HG03571 (cell line): ENCODE measurements around the gene C1QTNF12.
"Not testable (repeated sequence)": the region's sequence is repeated elsewhere in the genome, so short reads cannot be mapped to it uniquely, and the experiment has no call there.

Experiments
- ATAC-seq: cut with Tn5 transposase; IDR thresholded peaks from one replicate; pipeline ENCODE4 v1.9.1; 2021; ENCODE audit not compliant: unreplicated experiment

C1QTNF12 gene

GRCh38 chr1:1259951-1260600 is 13.6 kb upstream of the C1QTNF12 start:
- no peak for ATAC-seq

GRCh38 chr1:1259540-1259939 is 13.0 kb upstream of the C1QTNF12 start:
- no peak for ATAC-seq

GRCh38 chr1:1259119-1259488 is 12.6 kb upstream of the C1QTNF12 start:
- ATAC-seq: no peak

GRCh38 chr1:1256956-1257871 is 10.7 kb upstream of the C1QTNF12 start:
- no peak for ATAC-seq

GRCh38 chr1:1255611-1256010 is 9.1 kb upstream of the C1QTNF12 start:
- no peak for ATAC-seq

- no peak for ATAC-seq
Measured at GRCh38 chr1:1255078-1255477, 8.6 kb upstream of the C1QTNF12 start.

GRCh38 chr1:1254667-1254998 is 8.1 kb upstream of the C1QTNF12 start:
- no peak for ATAC-seq

GRCh38 chr1:1253972-1254666 is 7.6 kb upstream of the C1QTNF12 start:
- ATAC-seq: no peak

GRCh38 chr1:1253314-1253713 is 6.8 kb upstream of the C1QTNF12 start:
- no peak for ATAC-seq

GRCh38 chr1:1250786-1251284 is 4.3 kb upstream of the C1QTNF12 start:
- ATAC-seq: peak; percentile 48

- ATAC-seq: not testable (repeated sequence)
Measured at GRCh38 chr1:1248009-1248913, 1.7 kb upstream of the C1QTNF12 start.

GRCh38 chr1:1247341-1247913 is 905 bp upstream of the C1QTNF12 start:
- no peak for ATAC-seq

GRCh38 chr1:1245817-1246576 is 525 bp downstream of the C1QTNF12 start:
- ATAC-seq: no peak

GRCh38 chr1:1245178-1245816 is 1.2 kb downstream of the C1QTNF12 start:
- no peak for ATAC-seq

GRCh38 chr1:1244192-1244811 is 2.2 kb downstream of the C1QTNF12 start:
- no peak for ATAC-seq

GRCh38 chr1:1243807-1244191 is 2.7 kb downstream of the C1QTNF12 start:
- no peak for ATAC-seq

GRCh38 chr1:1243266-1243660 is 3.3 kb downstream of the C1QTNF12 start:
- no peak for ATAC-seq

- no peak for ATAC-seq
Measured at GRCh38 chr1:1242461-1243265, 3.9 kb downstream of the C1QTNF12 start.
